Measurements from ENCODE around the gene CPLX3. TPM values are rescaled to one million over a fixed set of nuclear protein-coding genes. Genes with fewer than 3 reads are reported as not detected.

Gene CPLX3, protein sequence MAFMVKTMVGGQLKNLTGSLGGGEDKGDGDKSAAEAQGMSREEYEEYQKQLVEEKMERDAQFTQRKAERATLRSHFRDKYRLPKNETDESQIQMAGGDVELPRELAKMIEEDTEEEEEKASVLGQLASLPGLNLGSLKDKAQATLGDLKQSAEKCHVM
- total RNA-seq: not detected in 2 replicates
- long read RNA-seq: 0 reads

DNA sequence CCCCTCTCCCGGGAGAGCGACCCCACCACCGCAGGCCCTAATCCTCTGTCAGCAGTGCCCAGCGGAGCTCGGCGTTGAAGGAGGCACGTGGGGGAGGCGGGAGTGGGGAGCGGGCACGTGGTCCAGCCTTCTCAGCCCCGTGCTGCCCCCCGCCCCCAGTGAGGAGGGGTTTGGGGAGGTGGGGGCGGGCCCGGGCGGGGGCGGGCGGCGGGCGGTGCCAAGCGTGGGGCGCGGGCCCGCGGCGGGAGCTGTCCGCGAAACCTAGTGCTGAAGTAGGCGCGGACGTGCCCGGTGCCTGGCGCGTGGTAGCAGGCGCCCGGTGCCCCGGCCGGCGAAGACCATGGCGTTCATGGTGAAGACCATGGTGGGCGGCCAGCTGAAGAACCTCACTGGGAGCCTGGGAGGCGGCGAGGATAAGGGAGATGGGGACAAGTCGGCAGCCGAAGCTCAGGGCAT is at the start of gene CPLX3:
Gene CPLX3, plus strand, starts transcription at position 264 of the 456 bp plus-strand sequence. Its CDS starts 77 bp downstream, at position 341.
- DNase-seq (ENCODE audit: extremely low spot score, unreplicated experiment): no peak
- no peaks in the 10 kb centered on the region for H3K9me3 Mint-ChIP-seq (ENCODE audit: unreplicated experiment)
- H3K4me1 Mint-ChIP-seq (ENCODE audit: unreplicated experiment): no peaks in the 10 kb centered on the region
- TF ChIP-seq, protein P1, sequence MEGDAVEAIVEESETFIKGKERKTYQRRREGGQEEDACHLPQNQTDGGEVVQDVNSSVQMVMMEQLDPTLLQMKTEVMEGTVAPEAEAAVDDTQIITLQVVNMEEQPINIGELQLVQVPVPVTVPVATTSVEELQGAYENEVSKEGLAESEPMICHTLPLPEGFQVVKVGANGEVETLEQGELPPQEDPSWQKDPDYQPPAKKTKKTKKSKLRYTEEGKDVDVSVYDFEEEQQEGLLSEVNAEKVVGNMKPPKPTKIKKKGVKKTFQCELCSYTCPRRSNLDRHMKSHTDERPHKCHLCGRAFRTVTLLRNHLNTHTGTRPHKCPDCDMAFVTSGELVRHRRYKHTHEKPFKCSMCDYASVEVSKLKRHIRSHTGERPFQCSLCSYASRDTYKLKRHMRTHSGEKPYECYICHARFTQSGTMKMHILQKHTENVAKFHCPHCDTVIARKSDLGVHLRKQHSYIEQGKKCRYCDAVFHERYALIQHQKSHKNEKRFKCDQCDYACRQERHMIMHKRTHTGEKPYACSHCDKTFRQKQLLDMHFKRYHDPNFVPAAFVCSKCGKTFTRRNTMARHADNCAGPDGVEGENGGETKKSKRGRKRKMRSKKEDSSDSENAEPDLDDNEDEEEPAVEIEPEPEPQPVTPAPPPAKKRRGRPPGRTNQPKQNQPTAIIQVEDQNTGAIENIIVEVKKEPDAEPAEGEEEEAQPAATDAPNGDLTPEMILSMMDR (IDR thresholded peaks at IDR 0.05): no peak
- peaks cover 18% of the 10 kb centered on the region for H3K27me3 Mint-ChIP-seq (ENCODE audit: unreplicated experiment)
- H3K36me3 Mint-ChIP-seq (ENCODE audit: unreplicated experiment): no peaks in the 10 kb centered on the region
- H3K4me3 Mint-ChIP-seq (ENCODE audit: unreplicated experiment): no peak within 1 kb of the TSS
- H3K27ac Mint-ChIP-seq (ENCODE audit: unreplicated experiment): no peak within 1 kb of the TSS

DNA sequence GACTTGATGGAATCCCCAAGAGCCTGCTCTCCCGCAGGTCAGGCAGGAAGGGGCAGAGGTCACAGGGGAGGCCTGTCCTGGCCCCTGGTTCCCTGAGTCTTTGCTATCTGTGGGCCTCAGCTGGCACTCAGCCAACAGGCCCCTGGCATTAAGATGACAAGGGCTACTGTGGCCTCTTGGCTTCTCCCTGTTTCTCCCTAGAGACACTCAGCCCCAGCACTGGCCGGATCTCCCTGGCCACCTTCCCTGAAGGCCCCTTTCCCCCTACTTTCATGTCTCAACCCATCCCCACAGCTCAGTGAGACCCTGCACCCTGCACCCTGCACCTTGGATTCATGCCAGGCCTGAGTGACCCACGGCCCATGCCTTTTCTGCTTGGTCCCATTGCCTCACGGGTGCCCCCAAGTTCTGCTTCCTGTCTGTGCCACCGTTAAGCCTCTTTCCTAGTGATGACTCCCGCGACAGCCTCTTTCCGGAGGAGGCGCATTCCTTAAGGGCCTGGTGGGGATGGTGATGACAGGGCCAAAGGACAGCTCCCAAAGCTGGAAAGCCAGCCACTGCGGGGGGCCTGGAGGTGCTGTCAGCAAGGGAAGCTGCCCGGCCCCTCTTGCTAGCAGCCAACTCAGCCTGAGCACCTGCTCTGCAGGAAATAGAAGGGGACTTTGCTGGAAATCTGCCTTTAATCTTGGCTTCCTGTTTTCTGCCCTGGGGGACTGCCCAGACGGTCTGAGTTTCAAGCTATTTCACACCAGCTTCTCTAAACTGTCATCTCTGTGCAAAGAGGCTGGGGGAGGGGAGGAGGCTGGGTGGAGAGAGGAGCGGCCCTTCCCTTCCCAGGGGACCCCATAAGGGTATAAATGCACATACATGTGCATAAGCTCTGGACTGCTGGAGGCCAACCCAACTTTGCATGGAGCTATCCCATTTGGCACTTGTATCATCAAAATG is 49.3 kb upstream of the CPLX3 start:
- Mint-ChIP-seq H3K4me3 (ENCODE audit: unreplicated experiment) (no peak overlapping the region), H3K9me3 (ENCODE audit: unreplicated experiment) (no peaks in the 10 kb centered on the region), H3K4me1 (ENCODE audit: unreplicated experiment) (peaks cover 32% of the 10 kb centered on the region), H3K27me3 (ENCODE audit: unreplicated experiment) (no peaks in the 10 kb centered on the region), H3K27ac (ENCODE audit: unreplicated experiment) (peak overlapping the region; percentile 35), H3K36me3 (ENCODE audit: unreplicated experiment) (no peaks in the 10 kb centered on the region)
- TF ChIP-seq, protein P1 (IDR thresholded peaks at IDR 0.05): no peak
- DNase-seq (ENCODE audit: extremely low spot score, unreplicated experiment): no peak

DNA sequence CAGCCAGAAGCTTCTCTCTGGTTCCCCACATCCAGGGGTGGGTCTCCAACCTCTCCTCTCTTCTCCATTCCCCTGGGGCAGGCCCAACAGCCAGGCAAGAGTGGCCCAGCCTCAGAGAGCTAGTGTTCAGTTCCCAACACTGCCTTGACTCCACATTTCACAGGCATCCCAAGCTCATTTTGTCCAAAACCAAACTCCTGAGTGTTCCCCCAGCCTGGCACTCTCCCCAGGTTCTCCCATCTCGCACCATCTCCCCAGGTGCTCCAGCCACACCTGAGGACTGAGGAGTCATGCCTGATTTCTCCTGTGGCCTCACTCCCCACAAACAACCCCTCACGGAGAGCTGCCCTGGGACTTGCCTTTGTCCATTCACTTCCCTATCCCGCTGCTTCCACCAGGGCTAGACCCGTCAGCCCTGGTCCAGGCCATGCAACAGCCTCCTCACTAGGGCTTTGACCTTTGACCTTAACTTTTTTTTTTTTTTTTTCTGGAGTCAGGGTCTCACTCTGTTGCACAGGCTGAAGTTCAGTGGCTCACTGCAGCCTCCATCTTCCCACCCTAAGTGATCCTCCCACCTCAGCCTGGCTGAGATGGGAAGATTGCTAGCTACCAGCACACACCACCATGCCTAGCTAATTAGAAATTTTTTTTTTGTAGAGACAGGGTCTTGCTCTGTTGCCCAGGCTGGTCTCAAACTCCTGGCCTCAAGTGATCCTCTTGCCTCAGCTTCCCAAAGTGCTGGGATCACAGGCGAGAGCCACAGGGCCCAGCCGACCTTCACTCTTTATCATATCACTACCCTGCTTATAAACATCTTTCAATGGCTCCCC is 48.4 kb upstream of the CPLX3 start:
- peaks cover 36% of the 10 kb centered on the region for H3K4me1 Mint-ChIP-seq (ENCODE audit: unreplicated experiment)

DNA sequence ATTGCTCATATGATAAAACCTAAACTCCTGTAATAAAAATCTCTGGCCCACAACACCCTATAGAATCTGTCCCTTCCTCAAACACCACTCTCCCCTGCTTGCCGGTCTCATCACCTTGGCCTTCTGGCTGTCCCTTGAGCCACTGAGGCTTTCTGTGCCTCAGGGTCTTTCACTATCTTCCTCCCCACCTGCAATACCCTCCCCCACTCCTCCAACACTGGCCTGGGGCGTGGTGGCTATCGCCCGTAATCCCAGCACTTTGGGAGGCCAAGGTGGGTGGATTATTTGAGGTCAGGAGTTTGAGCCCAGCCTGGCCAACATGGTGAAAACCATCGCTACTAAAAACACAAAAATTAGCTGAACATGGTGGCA is 47.8 kb upstream of the CPLX3 start:
- no peak for DNase-seq (ENCODE audit: extremely low spot score, unreplicated experiment)
- Mint-ChIP-seq H3K4me3 (ENCODE audit: unreplicated experiment) (no peak overlapping the region), H3K9me3 (ENCODE audit: unreplicated experiment) (no peaks in the 10 kb centered on the region), H3K36me3 (ENCODE audit: unreplicated experiment) (no peaks in the 10 kb centered on the region), H3K27me3 (ENCODE audit: unreplicated experiment) (no peaks in the 10 kb centered on the region), H3K27ac (ENCODE audit: unreplicated experiment) (no peak overlapping the region), H3K4me1 (ENCODE audit: unreplicated experiment) (peaks cover 42% of the 10 kb centered on the region)
- TF ChIP-seq, protein P1 (IDR thresholded peaks at IDR 0.05): no peak

More for the DNA sequence above, 48.4 kb upstream of the CPLX3 start:
- Mint-ChIP-seq H3K4me3 (ENCODE audit: unreplicated experiment) (no peak overlapping the region), H3K27me3 (ENCODE audit: unreplicated experiment) (no peaks in the 10 kb centered on the region), H3K36me3 (ENCODE audit: unreplicated experiment) (no peaks in the 10 kb centered on the region), H3K27ac (ENCODE audit: unreplicated experiment) (no peak overlapping the region), H3K9me3 (ENCODE audit: unreplicated experiment) (no peaks in the 10 kb centered on the region)
- TF ChIP-seq, protein P1 (IDR thresholded peaks at IDR 0.05): no peak
- no peak for DNase-seq (ENCODE audit: extremely low spot score, unreplicated experiment)
